Cardiac muscle cell (in vitro differentiated cells and primary cell): ENCODE data around the gene DLK1. TPM values are rescaled to one million over a fixed set of nuclear protein-coding genes. Genes with fewer than 3 reads are reported as not detected.

ENCODE experiments used
- DNase-seq, 2 donors: peaks; one replicate each; pipeline versions ENCODE4 v3.0.0 to v3.0.0-alpha.2; 2010 to 2017; ENCODE audit warnings: low read depth in 1 of 2, low spot score in 1 of 2
- H3K27ac ChIP-seq: fragments of 200-600 bp; sonication (generic); 2 replicates; pipeline ENCODE4 v1.5.1; 2016
- H3K27me3 ChIP-seq: fragments of 200-600 bp; sonication (generic); 2 replicates; pipeline ENCODE4 v1.6.0; 2016; ENCODE audit warnings: control low read depth
- H3K36me3 ChIP-seq: fragments of 200-600 bp; sonication (generic); 2 replicates; pipeline ENCODE4 v1.5.1; 2016; ENCODE audit warnings: control low read depth
- H3K4me1 ChIP-seq: fragments of 200-600 bp; sonication (generic); 2 replicates; pipeline ENCODE4 v1.8.1; 2017; ENCODE audit warnings: low read depth, mild to moderate bottlenecking, mixed run types
- H3K4me3 ChIP-seq: fragments of 200-600 bp; sonication (generic); 2 replicates; pipeline ENCODE4 v1.5.1; 2016; ENCODE audit warnings: mild to moderate bottlenecking
- H3K9me3 ChIP-seq: fragments of 200-600 bp; sonication (generic); 2 replicates; pipeline ENCODE4 v1.5.1; 2017; ENCODE audit warnings: low read depth, mild to moderate bottlenecking, control low read depth
- polyA plus RNA-seq: library from polyadenylated mRNA; unstranded; fragments of >200 nt; fragmentation: Nextera tagmentation; extraction: Ambion mirVana; gene quantifications from 2 replicates; pipeline ENCODE4 v1.2.1, GENCODE V29; 2016
- total RNA-seq: library from RNA; depleted of rRNA; stranded (reverse); fragments of >200 nt; gene quantifications from 2 replicates; pipeline ENCODE4 v1.2.3, GENCODE V29; 2016
- TF ChIP-seq, protein P1 (sequence below): IDR thresholded peaks from 2 replicates; pipeline ENCODE4 v1.5.1; 2012; ENCODE audit warnings: low read depth, mild to moderate bottlenecking, low read length

Gene DLK1
- total and polyA plus RNA-seq, 2 experiments from 2014 or later, result 24.0 to 64.1 TPM

DNA sequence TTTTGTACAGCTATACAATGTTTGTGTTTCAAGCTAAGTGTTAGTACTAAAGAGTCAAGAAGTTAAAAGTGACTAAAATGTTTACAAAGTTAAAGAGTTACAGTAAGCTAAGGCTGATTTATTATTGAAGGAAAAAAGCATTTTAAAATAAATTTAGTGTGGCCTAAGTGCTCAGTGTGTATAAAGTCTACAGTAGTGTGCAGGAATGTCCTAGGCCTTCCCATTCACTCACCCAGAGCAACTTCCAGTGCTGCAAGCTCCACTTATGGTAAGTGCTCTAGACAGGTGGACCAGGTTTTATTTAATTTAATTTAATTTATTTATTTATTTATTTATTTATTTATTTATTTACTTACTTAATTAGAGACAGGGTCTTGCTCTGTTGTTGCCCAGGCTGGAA, 19.6 kb downstream of the DLK1 start:
- Histone ChIP-seq H3K27ac (no peak overlapping the region), H3K36me3 (no peaks in the 10 kb centered on the region), H3K4me3 (no peak overlapping the region), H3K27me3 (no peaks in the 10 kb centered on the region), H3K4me1 (no peaks in the 10 kb centered on the region), H3K9me3 (no peaks in the 10 kb centered on the region)
- no peak for DNase-seq
- TF ChIP-seq, protein P1, sequence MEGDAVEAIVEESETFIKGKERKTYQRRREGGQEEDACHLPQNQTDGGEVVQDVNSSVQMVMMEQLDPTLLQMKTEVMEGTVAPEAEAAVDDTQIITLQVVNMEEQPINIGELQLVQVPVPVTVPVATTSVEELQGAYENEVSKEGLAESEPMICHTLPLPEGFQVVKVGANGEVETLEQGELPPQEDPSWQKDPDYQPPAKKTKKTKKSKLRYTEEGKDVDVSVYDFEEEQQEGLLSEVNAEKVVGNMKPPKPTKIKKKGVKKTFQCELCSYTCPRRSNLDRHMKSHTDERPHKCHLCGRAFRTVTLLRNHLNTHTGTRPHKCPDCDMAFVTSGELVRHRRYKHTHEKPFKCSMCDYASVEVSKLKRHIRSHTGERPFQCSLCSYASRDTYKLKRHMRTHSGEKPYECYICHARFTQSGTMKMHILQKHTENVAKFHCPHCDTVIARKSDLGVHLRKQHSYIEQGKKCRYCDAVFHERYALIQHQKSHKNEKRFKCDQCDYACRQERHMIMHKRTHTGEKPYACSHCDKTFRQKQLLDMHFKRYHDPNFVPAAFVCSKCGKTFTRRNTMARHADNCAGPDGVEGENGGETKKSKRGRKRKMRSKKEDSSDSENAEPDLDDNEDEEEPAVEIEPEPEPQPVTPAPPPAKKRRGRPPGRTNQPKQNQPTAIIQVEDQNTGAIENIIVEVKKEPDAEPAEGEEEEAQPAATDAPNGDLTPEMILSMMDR, result no peak

DNA sequence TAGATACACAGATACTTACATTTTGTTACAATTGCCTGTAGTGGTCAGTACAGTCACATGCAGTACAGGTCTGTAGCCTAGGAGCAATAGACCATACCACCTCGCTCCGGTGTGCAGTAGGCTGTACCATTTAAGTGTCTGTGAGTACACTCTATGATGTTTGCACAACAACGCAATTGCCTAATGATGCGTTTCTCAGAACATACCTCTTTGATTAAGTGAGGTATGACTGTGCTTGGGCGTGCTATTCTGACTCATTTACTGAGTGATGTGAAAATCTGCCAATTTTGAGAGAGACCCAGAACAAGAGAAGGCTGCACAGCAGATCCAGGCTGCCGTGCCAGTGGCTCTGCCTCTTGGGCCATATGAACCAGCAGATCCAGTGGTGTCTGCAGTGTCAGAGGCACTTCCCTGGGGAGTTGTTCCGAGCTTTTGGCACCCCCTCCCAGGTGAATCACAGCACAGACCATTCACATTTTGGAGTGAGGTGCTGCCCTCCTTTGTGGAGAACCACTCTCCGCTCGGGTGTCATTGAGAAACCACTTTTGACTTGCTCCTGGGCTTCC, 20.4 kb downstream of the DLK1 start:
- TF ChIP-seq, protein P1, result peak; percentile 7
- Histone ChIP-seq H3K36me3 (no peaks in the 10 kb centered on the region), H3K4me3 (no peak overlapping the region), H3K9me3 (no peaks in the 10 kb centered on the region), H3K27ac (no peak overlapping the region), H3K4me1 (no peaks in the 10 kb centered on the region), H3K27me3 (no peaks in the 10 kb centered on the region)
- peak in 1 of 2 donors; percentile 88 for DNase-seq

DNA sequence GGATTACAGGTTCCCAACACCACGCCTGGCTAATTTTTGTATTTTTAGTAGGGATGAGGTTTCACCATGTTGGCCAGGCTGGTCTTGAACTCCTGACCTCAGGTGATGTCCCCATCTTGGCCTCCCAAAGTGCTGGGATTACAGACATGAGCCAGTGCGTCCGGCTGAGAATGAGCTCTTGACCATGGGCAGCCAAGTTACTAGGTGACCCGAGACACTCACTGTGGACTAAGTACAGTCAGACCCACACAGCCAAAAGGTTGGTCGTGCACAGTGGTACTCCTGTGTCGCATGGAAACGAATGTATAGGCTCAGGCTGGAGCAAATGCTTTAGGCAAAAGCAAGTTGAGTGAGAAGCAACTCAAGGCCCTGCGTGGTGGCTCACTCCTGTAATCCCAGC, 21.0 kb downstream of the DLK1 start:
- Histone ChIP-seq H3K4me3 (no peak overlapping the region), H3K36me3 (no peaks in the 10 kb centered on the region), H3K27me3 (no peaks in the 10 kb centered on the region), H3K27ac (no peak overlapping the region), H3K4me1 (no peaks in the 10 kb centered on the region), H3K9me3 (no peaks in the 10 kb centered on the region)
- TF ChIP-seq, protein P1, result no peak
- DNase-seq, result no peak

DNA sequence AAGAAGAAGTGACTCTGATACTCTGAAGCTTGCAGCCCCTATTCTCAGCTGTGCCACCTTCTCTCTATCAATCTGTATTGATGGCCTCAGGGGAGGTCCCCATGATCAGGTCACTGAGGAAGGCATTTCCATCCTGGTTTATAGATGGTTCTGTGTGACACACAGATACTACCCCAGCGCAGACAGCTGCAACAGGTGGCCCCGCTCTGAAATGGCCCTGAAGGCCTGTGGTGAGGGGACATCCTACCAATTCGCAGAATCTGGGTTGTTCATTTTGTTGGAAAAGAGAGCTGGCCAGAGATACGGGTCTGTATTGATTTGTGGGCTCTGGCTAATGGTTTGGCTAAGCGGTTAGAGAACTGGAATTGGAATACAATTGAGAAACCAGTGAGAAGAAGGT, 21.7 kb downstream of the DLK1 start:
- Histone ChIP-seq H3K9me3 (no peaks in the 10 kb centered on the region), H3K4me3 (no peak overlapping the region), H3K4me1 (no peaks in the 10 kb centered on the region), H3K27me3 (no peaks in the 10 kb centered on the region), H3K36me3 (no peaks in the 10 kb centered on the region), H3K27ac (no peak overlapping the region)
- no peak for DNase-seq
- TF ChIP-seq, protein P1, result no peak

DNA sequence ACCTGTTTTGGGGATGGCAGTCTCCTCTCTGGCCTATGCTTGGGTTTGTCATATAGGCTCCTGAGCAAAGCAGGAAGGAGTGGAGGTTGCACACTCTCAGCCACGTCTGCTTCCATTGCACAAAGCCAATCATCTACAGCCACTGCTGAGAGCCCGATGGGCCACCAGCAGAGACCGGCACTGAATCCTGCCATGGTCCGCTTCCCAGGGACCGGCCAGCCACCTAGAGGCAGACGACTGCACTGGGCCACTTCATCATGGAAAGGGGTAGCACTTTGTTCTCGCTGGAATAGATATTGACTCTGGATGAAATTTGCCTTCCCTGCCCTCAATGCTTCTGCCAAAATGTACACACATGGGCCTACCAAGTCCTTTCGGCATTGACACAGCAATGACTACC, 22.3 kb downstream of the DLK1 start:
- no peaks in the 10 kb centered on the region for H3K4me1 ChIP-seq
- H3K27ac ChIP-seq, result no peak overlapping the region
- H3K9me3 ChIP-seq, result no peaks in the 10 kb centered on the region
- TF ChIP-seq, protein P1, result no peak
- H3K4me3 ChIP-seq, result no peak overlapping the region
- no peak for DNase-seq
- no peaks in the 10 kb centered on the region for H3K27me3 ChIP-seq
- H3K36me3 ChIP-seq, result no peaks in the 10 kb centered on the region
